CD14-positive monocyte (primary cell): ENCODE data around the gene USE1. TPM values are rescaled to one million over a fixed set of nuclear protein-coding genes. Genes with fewer than 3 reads are reported as not detected.

ENCODE experiments used
- DNase-seq, 3 donors: peaks; one replicate each; pipeline ENCODE4 v3.0.0-alpha.2; 2011 to 2022
- H2AFZ ChIP-seq: 2 replicates; pipeline ENCODE4 v1.6.0; 2012; ENCODE audit warnings: mild to moderate bottlenecking, low read depth, low read length, inconsistent platforms; ENCODE audit not compliant: insufficient read depth, poor library complexity, severe bottlenecking
- H3K27ac ChIP-seq, 2 donors: 1 replicate in 1 of 2; 2 replicates in 1 of 2; pipeline ENCODE4 v1.5.1; 2012 to 2013; ENCODE audit warnings: low read length in 2 of 2, control low read depth in 1 of 2, inconsistent platforms in 1 of 2, low read depth in 1 of 2, mild to moderate bottlenecking in 1 of 2
- H3K27me3 ChIP-seq, 2 donors: one replicate each; pipeline versions ENCODE4 v1.6.0 to v1.6.1; 2011 to 2013; ENCODE audit warnings: low read length in 2 of 2; ENCODE audit not compliant: control insufficient read depth in 2 of 2, insufficient read depth in 2 of 2
- H3K36me3 ChIP-seq, 2 donors: replicated peaks in 1 of 2; 1 replicate in 1 of 2; 2 replicates in 1 of 2; pipeline versions ENCODE4 v1.5.1 to v1.6.1; 2012 to 2013; ENCODE audit warnings: low read length in 2 of 2, control low read depth in 1 of 2, inconsistent platforms in 1 of 2, mild to moderate bottlenecking in 1 of 2; ENCODE audit not compliant: insufficient read depth in 2 of 2, control insufficient read depth in 1 of 2
- H3K4me1 ChIP-seq, 2 donors: 1 replicate in 1 of 2; 2 replicates in 1 of 2; pipeline versions ENCODE4 v1.5.1 to v1.6.1; 2012 to 2013; ENCODE audit warnings: low read length in 2 of 2, control low read depth in 1 of 2, inconsistent platforms in 1 of 2, mild to moderate bottlenecking in 1 of 2, moderate library complexity in 1 of 2; ENCODE audit not compliant: insufficient read depth in 2 of 2, control insufficient read depth in 1 of 2
- H3K4me2 ChIP-seq: replicated peaks from 2 replicates; pipeline ENCODE3; 2012; ENCODE audit warnings: low read length, moderate library complexity, mild to moderate bottlenecking; ENCODE audit not compliant: poor library complexity, severe bottlenecking; ENCODE audit errors: extremely low read depth
- H3K4me3 ChIP-seq, 3 experiments: fragments of 200-600 bp in 1 of 3; sonication (generic) in 1 of 3; replicated peaks in 1 of 3; 1 replicate in 2 of 3; 2 replicates in 1 of 3; pipeline ENCODE4 v1.5.1; 2011 to 2013; ENCODE audit warnings: low read length in 3 of 3, mild to moderate bottlenecking in 3 of 3, control low read depth in 2 of 3, low read depth in 2 of 3, inconsistent platforms in 1 of 3, moderate library complexity in 1 of 3
- H3K79me2 ChIP-seq: 2 replicates; pipeline ENCODE4 v1.6.0; 2012; ENCODE audit warnings: mild to moderate bottlenecking, control low read depth, inconsistent platforms, low read length, moderate library complexity; ENCODE audit not compliant: insufficient read depth
- H3K9ac ChIP-seq: 2 replicates; pipeline ENCODE4 v1.6.0; 2017; ENCODE audit warnings: low read length, mild to moderate bottlenecking; ENCODE audit not compliant: insufficient read depth, poor library complexity, severe bottlenecking
- H3K9me3 ChIP-seq, 2 donors: replicated peaks in 1 of 2; 1 replicate in 1 of 2; 2 replicates in 1 of 2; pipeline versions ENCODE4 v1.5.1 to v1.6.1; 2012 to 2013; ENCODE audit warnings: low read length in 2 of 2, control low read depth in 1 of 2; ENCODE audit not compliant: control insufficient read depth in 1 of 2, insufficient read depth in 1 of 2
- H4K20me1 ChIP-seq: 2 replicates; pipeline ENCODE4 v1.6.0; 2012; ENCODE audit warnings: mild to moderate bottlenecking, low read length, control low read depth, moderate library complexity; ENCODE audit not compliant: insufficient read depth
- H3K27ac Mint-ChIP-seq, 7 donors: one replicate each; pipeline ENCODE4 v1.8.0; 2020; ENCODE audit warnings: mild to moderate bottlenecking in 7 of 7, mixed read lengths in 7 of 7, moderate library complexity in 6 of 7, inconsistent platforms in 2 of 7
- H3K27me3 Mint-ChIP-seq, 3 donors: one replicate each; pipeline ENCODE4 v1.8.0; 2021 to 2022; ENCODE audit warnings: low read depth in 3 of 3, mild to moderate bottlenecking in 3 of 3, mixed read lengths in 3 of 3, moderate library complexity in 3 of 3, inconsistent platforms in 1 of 3
- H3K36me3 Mint-ChIP-seq, 2 donors: one replicate each; pipeline ENCODE4 v1.8.0; 2020; ENCODE audit warnings: mixed read lengths in 2 of 2, inconsistent platforms in 1 of 2, mild to moderate bottlenecking in 1 of 2
- H3K4me1 Mint-ChIP-seq: one replicate; pipeline ENCODE4 v1.8.0; 2020; ENCODE audit warnings: mild to moderate bottlenecking, mixed read lengths
- H3K4me3 Mint-ChIP-seq, 2 donors: one replicate each; pipeline ENCODE4 v1.8.0; 2020; ENCODE audit warnings: mild to moderate bottlenecking in 2 of 2, mixed read lengths in 2 of 2, moderate library complexity in 1 of 2
- H3K9me3 Mint-ChIP-seq, 7 donors: one replicate each; pipeline ENCODE4 v1.8.0; 2020 to 2022; ENCODE audit warnings: mixed read lengths in 7 of 7, mild to moderate bottlenecking in 6 of 7, moderate library complexity in 6 of 7, inconsistent platforms in 2 of 7
- WGBS: methylation state at CpG from one replicate; pipeline ENCODE4 v1.1.5; 2013; ENCODE audit warnings: missing lambda C conversion rate; ENCODE audit not compliant: insufficient coverage; 5-methylcytosine and 5-hydroxymethylcytosine counted together
- intact Hi-C, 2 donors: fragments of 100-400 bp; cut with micrococcal nuclease; formaldehyde crosslinking; loops; one replicate each; pipeline versions ENCODE4 v1.15.0 to v1.15.1; 2023
- polyA plus RNA-seq, 3 donors: library from polyadenylated mRNA; depleted of rRNA in 1 of 3; unstranded in 2 of 3; stranded (reverse) in 1 of 3; fragments of 300-500 nt in 2 of 3; fragments of >200 nt in 1 of 3; fragmentation: Illumina TruSeq in 2 of 3; gene quantifications; 1 replicate in 2 of 3; 2 replicates in 1 of 3; pipeline ENCODE4 v1.2.3, GENCODE V29; 2012 to 2021
- TF ChIP-seq, protein P1 (sequence below): fragments of 200-600 bp; IDR thresholded peaks from one replicate; pipeline ENCODE4 v1.8.0; 2022; ENCODE audit warnings: antibody characterized with exemption, mild to moderate bottlenecking

Gene USE1
- polyA plus RNA-seq, 3 donors, result 26.5 to 39.8 (median 29.7) TPM

DNA sequence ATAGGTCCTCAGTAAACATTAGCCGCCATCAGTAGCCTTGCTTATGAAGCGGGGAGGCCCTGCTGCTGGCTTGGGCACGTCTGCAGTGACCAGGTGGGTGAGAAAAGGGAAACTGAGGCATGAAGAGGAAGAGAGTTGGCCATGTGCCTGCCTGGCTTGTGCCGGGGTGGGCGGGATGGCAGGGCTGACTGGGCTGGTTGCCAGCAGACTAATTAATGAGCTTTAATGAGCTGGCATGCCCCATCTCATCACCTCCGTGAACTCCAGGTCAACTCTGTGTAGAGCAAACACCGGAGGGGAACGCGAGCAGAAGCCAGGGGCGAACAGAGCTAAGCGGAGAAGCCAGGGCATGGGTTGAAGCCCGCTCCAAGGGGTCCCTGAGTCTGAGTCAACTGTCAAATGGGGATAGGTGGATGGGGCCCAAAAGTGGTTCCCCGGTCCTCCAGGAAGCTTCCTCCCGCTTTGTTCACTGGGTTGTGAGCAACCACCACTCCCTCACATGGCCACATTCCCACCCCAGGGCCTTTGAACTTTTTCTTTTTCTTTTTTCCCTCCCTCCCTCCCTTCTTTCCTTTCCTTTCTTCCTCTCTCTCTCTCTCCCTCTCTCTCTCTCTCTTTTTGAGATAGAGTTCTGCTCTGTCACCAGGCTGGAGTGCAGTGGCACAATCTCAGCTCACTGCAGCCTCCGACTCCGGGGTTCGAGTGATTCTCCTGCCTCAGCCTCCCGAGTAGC is 21.8 kb downstream of the USE1 start:
- no peaks in the 10 kb centered on the region for H3K9me3 ChIP-seq
- no peak overlapping the region for H3K9ac ChIP-seq
- no peaks in the 10 kb centered on the region for H3K27me3 ChIP-seq
- H3K9me3 Mint-ChIP-seq, result peaks cover 0 to 4% (median 0%) of the 10 kb centered on the region in 7 donors
- no peak for DNase-seq
- H3K27ac ChIP-seq, result no peak overlapping the region
- peaks cover 0 to 12% of the 10 kb centered on the region in 2 donors for H3K36me3 ChIP-seq
- H3K4me1 ChIP-seq, result peaks cover 14 to 24% of the 10 kb centered on the region in 2 donors
- TF ChIP-seq, protein P1, sequence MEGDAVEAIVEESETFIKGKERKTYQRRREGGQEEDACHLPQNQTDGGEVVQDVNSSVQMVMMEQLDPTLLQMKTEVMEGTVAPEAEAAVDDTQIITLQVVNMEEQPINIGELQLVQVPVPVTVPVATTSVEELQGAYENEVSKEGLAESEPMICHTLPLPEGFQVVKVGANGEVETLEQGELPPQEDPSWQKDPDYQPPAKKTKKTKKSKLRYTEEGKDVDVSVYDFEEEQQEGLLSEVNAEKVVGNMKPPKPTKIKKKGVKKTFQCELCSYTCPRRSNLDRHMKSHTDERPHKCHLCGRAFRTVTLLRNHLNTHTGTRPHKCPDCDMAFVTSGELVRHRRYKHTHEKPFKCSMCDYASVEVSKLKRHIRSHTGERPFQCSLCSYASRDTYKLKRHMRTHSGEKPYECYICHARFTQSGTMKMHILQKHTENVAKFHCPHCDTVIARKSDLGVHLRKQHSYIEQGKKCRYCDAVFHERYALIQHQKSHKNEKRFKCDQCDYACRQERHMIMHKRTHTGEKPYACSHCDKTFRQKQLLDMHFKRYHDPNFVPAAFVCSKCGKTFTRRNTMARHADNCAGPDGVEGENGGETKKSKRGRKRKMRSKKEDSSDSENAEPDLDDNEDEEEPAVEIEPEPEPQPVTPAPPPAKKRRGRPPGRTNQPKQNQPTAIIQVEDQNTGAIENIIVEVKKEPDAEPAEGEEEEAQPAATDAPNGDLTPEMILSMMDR, result no peak
- no peak overlapping the region for H3K4me3 ChIP-seq
- peaks cover 14% of the 10 kb centered on the region for H3K4me1 Mint-ChIP-seq
- H3K27ac Mint-ChIP-seq, result no peak overlapping the region
- no peak overlapping the region for H3K4me2 ChIP-seq
- peaks cover 24% of the 10 kb centered on the region for H4K20me1 ChIP-seq
- no peak overlapping the region for H3K4me3 Mint-ChIP-seq
- H2AFZ ChIP-seq, result no peak overlapping the region
- WGBS, result 89% methylated on average over 16 of the region's 18 CpGs
- peaks cover 8% of the 10 kb centered on the region for H3K79me2 ChIP-seq
- peaks cover 1 to 4% (median 2%) of the 10 kb centered on the region in 3 donors for H3K27me3 Mint-ChIP-seq
- H3K36me3 Mint-ChIP-seq, result peaks cover 12 to 22% of the 10 kb centered on the region in 2 donors
- intact Hi-C loops, result loop anchor here in 1 of 2 donors (5.0 kb wide), 1 partner anchor 35 kb away; no protein-coding TSS in a partner anchor

DNA sequence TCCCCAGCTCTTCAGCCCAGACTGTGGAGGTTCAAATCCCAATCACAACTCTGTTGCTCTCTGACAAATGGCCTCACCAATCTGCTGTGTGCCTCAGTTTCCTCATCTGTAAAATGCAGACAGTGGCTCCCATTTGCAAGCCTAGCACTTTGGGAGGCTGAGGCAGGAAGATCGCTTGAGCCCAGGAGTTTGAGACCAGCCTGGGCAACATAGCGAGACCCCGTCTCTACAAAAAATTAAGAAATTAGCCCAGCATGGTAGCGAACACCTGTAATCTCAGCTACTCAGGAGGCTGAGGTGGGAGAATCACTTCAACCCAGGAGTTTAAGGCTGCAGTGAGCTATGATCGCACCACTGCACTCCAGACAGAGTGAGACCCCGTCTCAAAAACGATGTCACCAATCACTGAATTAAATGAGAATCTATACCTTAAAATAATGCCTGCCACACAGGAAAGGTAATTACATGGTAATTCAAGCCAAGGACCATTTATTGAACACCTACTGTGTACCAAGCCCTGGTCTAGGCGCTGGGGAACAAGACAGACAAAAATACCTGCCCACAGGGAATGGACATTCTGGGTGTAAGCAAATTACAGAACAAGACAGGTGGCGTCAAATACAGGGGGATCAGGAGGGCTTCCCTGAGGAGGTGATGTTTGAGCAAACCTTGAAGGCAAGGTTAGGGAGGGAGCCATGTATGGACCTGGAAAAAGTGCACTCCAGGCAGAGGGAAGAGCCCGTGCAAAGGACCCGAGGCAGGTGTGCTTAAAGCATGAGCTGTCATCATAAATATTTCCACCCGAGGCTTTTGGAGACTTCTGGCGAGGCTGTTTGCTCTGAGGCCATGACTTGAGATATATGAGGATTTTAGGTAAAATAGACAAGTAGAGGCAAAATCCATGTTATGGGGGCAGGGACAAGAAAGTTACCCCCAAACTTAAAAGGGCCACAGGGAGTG is 22.9 kb downstream of the USE1 start:
- peak overlapping the region in 1 of 2 donors; percentile 35 for H3K4me3 Mint-ChIP-seq
- H3K9me3 Mint-ChIP-seq, result peaks cover 0 to 4% (median 0%) of the 10 kb centered on the region in 7 donors
- no peak for DNase-seq
- TF ChIP-seq, protein P1, result no peak
- no peaks in the 10 kb centered on the region for H3K9me3 ChIP-seq
- peaks cover 8 to 14% of the 10 kb centered on the region in 2 donors for H3K36me3 Mint-ChIP-seq
- H3K27ac ChIP-seq, result no peak overlapping the region
- no peaks in the 10 kb centered on the region for H3K27me3 ChIP-seq
- intact Hi-C loops, result loop anchor here in 1 of 2 donors (5.0 kb wide), 1 partner anchor 36 kb away; no protein-coding TSS in a partner anchor
- no peak overlapping the region for H3K4me3 ChIP-seq
- no peak overlapping the region for H3K27ac Mint-ChIP-seq
- 98% methylated on average over 7 of the region's 13 CpGs for WGBS
- no peak overlapping the region for H3K9ac ChIP-seq
- peaks cover 8% of the 10 kb centered on the region for H3K79me2 ChIP-seq
- H3K4me2 ChIP-seq, result no peak overlapping the region
- peaks cover 17% of the 10 kb centered on the region for H3K4me1 Mint-ChIP-seq
- peaks cover 14 to 24% of the 10 kb centered on the region in 2 donors for H3K4me1 ChIP-seq
- H3K36me3 ChIP-seq, result peaks cover 0 to 6% of the 10 kb centered on the region in 2 donors
- no peak overlapping the region for H2AFZ ChIP-seq
- H3K27me3 Mint-ChIP-seq, result peaks cover 1 to 5% (median 2%) of the 10 kb centered on the region in 3 donors
- H4K20me1 ChIP-seq, result peaks cover 23% of the 10 kb centered on the region
